ENCODE data around the gene ARMC12.

ARMC12 gene

GRCh38 chr6:35728683-35729678 lies 7.9 kb upstream of the ARMC12 start:
- TF ChIP-seq TEAD4 (IDR thresholded peaks at IDR 0.05) (no peak), MAX (IDR thresholded peaks at IDR 0.05) (no peak)

GRCh38 chr6:35729722-35730121 lies 7.1 kb upstream of the ARMC12 start:
- no peak for TF ChIP-seq FOXM1 (IDR thresholded peaks at IDR 0.05; ENCODE audit: borderline replicate concordance, low read depth)
- TF ChIP-seq NFIC (IDR thresholded peaks at IDR 0.05) = no peak
- no peak for TF ChIP-seq REST (IDR thresholded peaks at IDR 0.05; ENCODE audit: low read depth)
- TF ChIP-seq MAX (IDR thresholded peaks at IDR 0.05) = no peak
- no peak for TF ChIP-seq EP300 (IDR thresholded peaks at IDR 0.05; ENCODE audit: borderline replicate concordance)
- no peak for TF ChIP-seq TCF12 (IDR thresholded peaks at IDR 0.05; ENCODE audit: low read depth)
- TF ChIP-seq USF1 (IDR thresholded peaks at IDR 0.05) = no peak
- TF ChIP-seq CEBPB (IDR thresholded peaks at IDR 0.05) = no peak
- TF ChIP-seq ZBTB7A (IDR thresholded peaks at IDR 0.05; ENCODE audit: low read depth) = no peak
- TF ChIP-seq CREB1 (IDR thresholded peaks at IDR 0.05; ENCODE audit: low read depth) = no peak
- no peak for TF ChIP-seq EGR1 (IDR thresholded peaks at IDR 0.05)
- TF ChIP-seq TAF1 (IDR thresholded peaks at IDR 0.05; ENCODE audit: low read depth) = no peak
- no peak for TF ChIP-seq TEAD4 (IDR thresholded peaks at IDR 0.05)
- TF ChIP-seq RAD21 (IDR thresholded peaks at IDR 0.05; ENCODE audit: low read depth) = no peak
- TF ChIP-seq YY1 (IDR thresholded peaks at IDR 0.05; ENCODE audit: low read depth) = no peak

- TF ChIP-seq EP300 (IDR thresholded peaks at IDR 0.05; ENCODE audit: borderline replicate concordance) = no peak
- TF ChIP-seq TEAD4 (IDR thresholded peaks at IDR 0.05) = no peak
- TF ChIP-seq ZBTB7A (IDR thresholded peaks at IDR 0.05; ENCODE audit: low read depth) = no peak
- TF ChIP-seq EGR1 (IDR thresholded peaks at IDR 0.05) = no peak
- TF ChIP-seq CREB1 (IDR thresholded peaks at IDR 0.05; ENCODE audit: low read depth) = no peak
- TF ChIP-seq FOXM1 (IDR thresholded peaks at IDR 0.05; ENCODE audit: borderline replicate concordance, low read depth) = no peak
- TF ChIP-seq NFIC (IDR thresholded peaks at IDR 0.05) = no peak
- TF ChIP-seq TCF12 (IDR thresholded peaks at IDR 0.05; ENCODE audit: low read depth) = no peak
- TF ChIP-seq REST (IDR thresholded peaks at IDR 0.05; ENCODE audit: low read depth) = no peak
- TF ChIP-seq TAF1 (IDR thresholded peaks at IDR 0.05; ENCODE audit: low read depth) = no peak
- TF ChIP-seq YY1 (IDR thresholded peaks at IDR 0.05; ENCODE audit: low read depth) = no peak
These were observed 6.0 kb upstream of the ARMC12 start for GRCh38 chr6:35730745-35731413.

- no peak for TF ChIP-seq ZBTB7A (IDR thresholded peaks at IDR 0.05; ENCODE audit: low read depth)
- no peak for TF ChIP-seq TEAD4 (IDR thresholded peaks at IDR 0.05)
- no peak for TF ChIP-seq CEBPB (IDR thresholded peaks at IDR 0.05)
- TF ChIP-seq EP300 (IDR thresholded peaks at IDR 0.05; ENCODE audit: borderline replicate concordance) = no peak
- TF ChIP-seq TAF1 (IDR thresholded peaks at IDR 0.05; ENCODE audit: low read depth) = no peak
- no peak for TF ChIP-seq CREB1 (IDR thresholded peaks at IDR 0.05; ENCODE audit: low read depth)
- no peak for TF ChIP-seq EGR1 (IDR thresholded peaks at IDR 0.05)
- no peak; the same call in 1 of the 2 replicates for TF ChIP-seq MAX (IDR thresholded peaks at IDR 0.05)
- no peak for TF ChIP-seq NFIC (IDR thresholded peaks at IDR 0.05)
- no peak for TF ChIP-seq FOXM1 (IDR thresholded peaks at IDR 0.05; ENCODE audit: borderline replicate concordance, low read depth)
- TF ChIP-seq YY1 (IDR thresholded peaks at IDR 0.05; ENCODE audit: low read depth) = no peak
- no peak for TF ChIP-seq RAD21 (IDR thresholded peaks at IDR 0.05; ENCODE audit: low read depth)
- TF ChIP-seq USF1 (IDR thresholded peaks at IDR 0.05) = no peak
- TF ChIP-seq TCF12 (IDR thresholded peaks at IDR 0.05; ENCODE audit: low read depth) = no peak
These were observed 5.5 kb upstream of the ARMC12 start for GRCh38 chr6:35731414-35731735.

Data from Ishikawa (cell line).